SK-N-SH treated with all-trans-retinoic acid at 6 μM for 48 hours (cell line): Measurements from ENCODE around the gene COL6A3.

Experiments used
- ATAC-seq: fragments of 200-7000 bp; cut with Tn5 transposase; 3 replicates; pipeline ENCODE4 v1.9.1; 2020; ENCODE audit warnings: mild to moderate bottlenecking, moderate library complexity
- ARNTL ChIP-seq: fragments of 450-650 bp; formaldehyde crosslinking; IDR thresholded peaks from 2 replicates; pipeline ENCODE4 v1.5.0; 2020; ENCODE audit warnings: low read depth, mild to moderate bottlenecking, moderate library complexity, borderline replicate concordance
- BACH2 ChIP-seq: fragments of 250-450 bp; sonication (Bioruptor Pico); IDR thresholded peaks from 2 replicates; pipeline ENCODE4 v1.9.0; 2021; ENCODE audit warnings: mild to moderate bottlenecking, borderline replicate concordance
- CSDC2 ChIP-seq: fragments of 250-450 bp; sonication (Bioruptor Pico); IDR thresholded peaks from 2 replicates; pipeline ENCODE4 v1.5.0; 2020; ENCODE audit warnings: mild to moderate bottlenecking, moderate library complexity
- CSRNP3 ChIP-seq: fragments of 250-450 bp; sonication (Bioruptor Pico); IDR thresholded peaks from 2 replicates; pipeline ENCODE4 v1.5.1; 2021; ENCODE audit warnings: mild to moderate bottlenecking, moderate library complexity
- ESRRG ChIP-seq: fragments of 250-450 bp; sonication (Bioruptor Pico); IDR thresholded peaks from 2 replicates; pipeline ENCODE4 v1.6.1; 2021; ENCODE audit warnings: mild to moderate bottlenecking
- GLIS3 ChIP-seq: fragments of 250-450 bp; sonication (Bioruptor Pico); IDR thresholded peaks from 2 replicates; pipeline ENCODE4 v1.5.0; 2020; ENCODE audit warnings: mild to moderate bottlenecking, moderate library complexity
- ISL1 ChIP-seq: fragments of 250-450 bp; sonication (Bioruptor Pico); IDR thresholded peaks from 2 replicates; pipeline ENCODE4 v2.1.2; 2022; ENCODE audit warnings: mild to moderate bottlenecking, moderate library complexity
- OSR1 ChIP-seq: fragments of 250-450 bp; sonication (Bioruptor Pico); IDR thresholded peaks from 2 replicates; pipeline ENCODE4 v1.8.0; 2022; ENCODE audit warnings: moderate library complexity, mild to moderate bottlenecking, inconsistent platforms
- POU6F1 ChIP-seq: fragments of 250-450 bp; sonication (Bioruptor Pico); IDR thresholded peaks from 2 replicates; pipeline ENCODE4 v1.8.0; 2021; ENCODE audit warnings: low read depth, mild to moderate bottlenecking, moderate library complexity, borderline replicate concordance
- PPARA ChIP-seq: fragments of 250-450 bp; sonication (Bioruptor Pico); IDR thresholded peaks from 2 replicates; pipeline ENCODE4 v1.5.0; 2020; ENCODE audit warnings: mild to moderate bottlenecking, borderline replicate concordance
- RARB ChIP-seq: fragments of 250-450 bp; sonication (Bioruptor Pico); IDR thresholded peaks from 2 replicates; pipeline ENCODE4 v1.8.0; 2021; ENCODE audit warnings: mild to moderate bottlenecking, moderate library complexity
- SNAI2 ChIP-seq: fragments of 250-450 bp; sonication (Bioruptor Pico); IDR thresholded peaks from 2 replicates; pipeline ENCODE4 v1.5.0; 2020; ENCODE audit warnings: mild to moderate bottlenecking, moderate library complexity
- TCF4 ChIP-seq: fragments of 250-450 bp; sonication (Bioruptor Pico); IDR thresholded peaks from 2 replicates; pipeline ENCODE4 v1.8.0; 2021; ENCODE audit warnings: mild to moderate bottlenecking, moderate library complexity, borderline replicate concordance
- TOX ChIP-seq: fragments of 250-450 bp; sonication (Bioruptor Pico); IDR thresholded peaks from 2 replicates; pipeline ENCODE4 v1.8.0; 2021; ENCODE audit warnings: mild to moderate bottlenecking, moderate library complexity, borderline replicate concordance
- TSHZ2 ChIP-seq: fragments of 250-450 bp; sonication (Bioruptor Pico); IDR thresholded peaks from 2 replicates; pipeline ENCODE4 v1.5.0; 2020; ENCODE audit warnings: mild to moderate bottlenecking, moderate library complexity
- ZC3H10 ChIP-seq: fragments of 250-450 bp; sonication (Bioruptor Pico); IDR thresholded peaks from 2 replicates; pipeline ENCODE4 v1.5.1; 2021; ENCODE audit warnings: mild to moderate bottlenecking, moderate library complexity
- ZFP3 ChIP-seq: fragments of 250-450 bp; sonication (Bioruptor Pico); IDR thresholded peaks from 2 replicates; pipeline ENCODE4 v1.5.0; 2020; ENCODE audit warnings: mild to moderate bottlenecking, moderate library complexity
- ZFP30 ChIP-seq: fragments of 450-650 bp; formaldehyde crosslinking; IDR thresholded peaks from 2 replicates; pipeline ENCODE4 v1.5.0; 2022; ENCODE audit warnings: mild to moderate bottlenecking, moderate library complexity
- ZNF565 ChIP-seq: fragments of 450-650 bp; formaldehyde crosslinking; conservative IDR thresholded peaks from 2 replicates; pipeline ENCODE4 v1.5.0; 2020; ENCODE audit warnings: low read depth, mild to moderate bottlenecking, moderate library complexity
- ZNF70 ChIP-seq: fragments of 450-650 bp; formaldehyde crosslinking; IDR thresholded peaks from 2 replicates; pipeline ENCODE4 v1.5.0; 2020; ENCODE audit warnings: mild to moderate bottlenecking, moderate library complexity
- ZNF8 ChIP-seq: fragments of 450-650 bp; formaldehyde crosslinking; IDR thresholded peaks from 2 replicates; pipeline ENCODE4 v1.5.0; 2020; ENCODE audit warnings: mild to moderate bottlenecking, moderate library complexity
- TF ChIP-seq, protein P1 (sequence below): fragments of 250-450 bp; sonication (Bioruptor Pico); IDR thresholded peaks from 2 replicates; pipeline ENCODE4 v1.8.0; 2020; ENCODE audit warnings: mild to moderate bottlenecking, moderate library complexity, borderline replicate concordance

COL6A3 gene

GRCh38 chr2:237437566-237437965, 23.6 kb upstream of the COL6A3 start (continued):
- TF ChIP-seq POU6F1 (CRISPR knock-in tag) = no peak

DNA sequence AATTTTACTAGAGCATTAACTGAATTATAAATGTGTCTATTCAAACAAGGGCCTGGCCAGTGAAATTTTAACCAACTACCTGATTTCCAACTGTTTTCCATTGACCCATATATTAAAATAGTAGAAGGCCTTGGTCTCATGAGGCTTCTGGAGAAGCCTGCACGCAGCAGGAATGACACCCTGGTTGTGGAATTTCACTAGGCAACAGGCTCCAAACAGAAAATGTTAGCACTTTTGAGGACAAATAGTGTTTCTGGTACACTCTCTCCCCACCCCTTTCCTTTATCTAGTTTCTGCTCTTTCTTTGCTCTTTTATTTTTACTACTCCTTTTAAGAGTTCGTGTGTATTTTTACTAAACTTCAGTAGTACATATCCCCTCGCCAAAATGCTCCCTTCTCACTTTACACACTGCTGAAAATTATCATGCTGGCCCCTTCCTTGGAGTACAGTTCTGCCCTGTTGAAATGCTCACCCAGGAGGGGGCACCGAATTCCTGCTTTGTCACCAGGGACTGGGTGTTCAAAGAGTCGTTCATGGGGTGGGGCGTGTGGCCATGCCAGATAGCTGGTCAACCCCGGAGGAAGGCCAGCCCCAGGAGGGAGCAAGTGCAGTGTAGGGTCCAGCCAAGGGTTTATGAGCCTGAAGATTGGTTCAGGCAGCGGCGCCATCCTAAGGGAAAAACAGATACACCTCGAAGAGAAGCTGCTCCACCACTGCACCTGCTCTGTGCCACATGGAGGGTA, 22.1 kb upstream of the COL6A3 start:
- peak; percentile 33 for ATAC-seq
- TF ChIP-seq TOX (CRISPR knock-in tag) = no peak
- TF ChIP-seq, all 23 proteins: peak for 0

- ATAC-seq = no peak
- TF ChIP-seq ESRRG (CRISPR knock-in tag) = no peak
- no peak for TF ChIP-seq ZFP3 (CRISPR knock-in tag)
- no peak for TF ChIP-seq ZC3H10 (CRISPR knock-in tag)
- TF ChIP-seq ZFP30 = no peak
Measured at GRCh38 chr2:237434866-237435311, 20.9 kb upstream of the COL6A3 start.

DNA sequence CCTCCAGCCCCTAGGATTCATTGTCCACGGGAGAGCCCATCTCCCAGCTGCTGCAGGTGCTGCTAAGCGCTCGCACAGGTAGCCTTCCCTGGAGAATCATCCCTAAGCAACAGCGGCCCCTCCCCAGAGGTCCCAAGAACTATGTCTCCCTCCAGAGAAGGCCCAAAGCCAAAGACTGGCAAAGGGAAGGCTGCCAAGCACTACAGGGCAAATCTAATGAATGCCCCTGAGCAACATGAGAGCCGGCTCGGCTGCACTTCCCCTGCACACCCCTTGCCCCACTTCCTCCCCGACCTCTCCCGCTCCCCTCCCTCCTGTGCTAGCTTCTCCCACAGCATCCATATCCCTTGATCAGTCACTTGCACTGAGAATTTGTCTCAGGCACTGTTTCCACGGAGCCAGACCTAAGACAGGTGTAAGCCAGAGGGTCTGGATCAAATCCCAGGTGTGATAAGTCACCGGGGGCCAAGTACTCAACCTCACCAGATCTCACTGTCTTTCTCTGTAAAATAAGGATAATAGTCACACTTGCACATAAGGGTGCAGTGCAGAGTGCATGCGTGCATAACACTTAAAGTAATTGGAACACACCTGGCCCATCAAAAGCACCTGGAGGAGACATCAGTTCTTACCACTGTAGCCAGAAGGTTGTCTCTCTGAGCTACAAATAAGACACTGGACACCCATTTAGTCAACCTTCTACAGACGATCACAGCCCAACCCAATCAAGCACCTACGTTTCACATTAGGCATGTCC, 20.1 kb upstream of the COL6A3 start:
- TF ChIP-seq ZNF70 (CRISPR knock-in tag) = no peak
- no peak for TF ChIP-seq ISL1 (CRISPR knock-in tag)
- no peak for TF ChIP-seq ZNF565 (CRISPR knock-in tag)
- no peak for TF ChIP-seq OSR1 (CRISPR knock-in tag)
- ATAC-seq = no peak

- no peak for TF ChIP-seq ESRRG (CRISPR knock-in tag)
- TF ChIP-seq ARNTL (CRISPR knock-in tag) = no peak
- no peak for TF ChIP-seq POU6F1 (CRISPR knock-in tag)
- TF ChIP-seq ZFP3 (CRISPR knock-in tag) = 0 out of 2 replicates have a peak, but pooled peaks have one; percentile 20
- 0 out of 2 replicates have a peak, but pooled peaks have one; percentile 6 for TF ChIP-seq ZNF70 (CRISPR knock-in tag)
- TF ChIP-seq SNAI2 (CRISPR knock-in tag) = no peak
- no peak for TF ChIP-seq TSHZ2 (CRISPR knock-in tag)
- TF ChIP-seq OSR1 (CRISPR knock-in tag) = no peak
- no peak for TF ChIP-seq ISL1 (CRISPR knock-in tag)
- TF ChIP-seq TCF4 (CRISPR knock-in tag) = peak; percentile 27; the same call in 1 of the 2 replicates
- TF ChIP-seq, protein P1, sequence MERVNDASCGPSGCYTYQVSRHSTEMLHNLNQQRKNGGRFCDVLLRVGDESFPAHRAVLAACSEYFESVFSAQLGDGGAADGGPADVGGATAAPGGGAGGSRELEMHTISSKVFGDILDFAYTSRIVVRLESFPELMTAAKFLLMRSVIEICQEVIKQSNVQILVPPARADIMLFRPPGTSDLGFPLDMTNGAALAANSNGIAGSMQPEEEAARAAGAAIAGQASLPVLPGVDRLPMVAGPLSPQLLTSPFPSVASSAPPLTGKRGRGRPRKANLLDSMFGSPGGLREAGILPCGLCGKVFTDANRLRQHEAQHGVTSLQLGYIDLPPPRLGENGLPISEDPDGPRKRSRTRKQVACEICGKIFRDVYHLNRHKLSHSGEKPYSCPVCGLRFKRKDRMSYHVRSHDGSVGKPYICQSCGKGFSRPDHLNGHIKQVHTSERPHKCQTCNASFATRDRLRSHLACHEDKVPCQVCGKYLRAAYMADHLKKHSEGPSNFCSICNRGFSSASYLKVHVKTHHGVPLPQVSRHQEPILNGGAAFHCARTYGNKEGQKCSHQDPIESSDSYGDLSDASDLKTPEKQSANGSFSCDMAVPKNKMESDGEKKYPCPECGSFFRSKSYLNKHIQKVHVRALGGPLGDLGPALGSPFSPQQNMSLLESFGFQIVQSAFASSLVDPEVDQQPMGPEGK (CRISPR knock-in tag) = no peak
- no peak for TF ChIP-seq RARB
- no peak for TF ChIP-seq ZNF8 (CRISPR knock-in tag)
- no peak for TF ChIP-seq ZFP30
- TF ChIP-seq ZC3H10 (CRISPR knock-in tag) = no peak
- TF ChIP-seq CSRNP3 = no peak
- TF ChIP-seq BACH2 (CRISPR knock-in tag) = no peak
- no peak for TF ChIP-seq PPARA
- no peak for TF ChIP-seq CSDC2 (CRISPR knock-in tag)
- TF ChIP-seq TOX (CRISPR knock-in tag) = no peak
- no peak for TF ChIP-seq GLIS3 (CRISPR knock-in tag)
- ATAC-seq = peak; percentile 92
Measured at GRCh38 chr2:237432484-237433092, 18.6 kb upstream of the COL6A3 start.
